HepG2 (cell line): Measurements from ENCODE around the gene ABCA4. TPM values are rescaled to one million over a fixed set of nuclear protein-coding genes. Genes with fewer than 3 reads are reported as not detected.

ENCODE experiments used
- ATAC-seq: fragments of 200-7000 bp; cut with Tn5 transposase; 3 replicates; pipeline ENCODE4 v1.9.1; 2020; ENCODE audit warnings: mild to moderate bottlenecking, moderate library complexity
- BruUV-seq: library from RNA; stranded (reverse); fragments of 400-500 nt; replicated peaks from 2 replicates; lab custom pipeline; 2021; lab: Mats Ljungman, UMichigan
- CTCF ChIA-PET: fragments of 300-600 bp; formaldehyde crosslinking; extraction: SDS; loops from one replicate; lab custom pipeline; 2021; ENCODE audit warnings: low total read pairs, inconsistent platforms, low intra/inter-chr PET ratio; lab: Yijun Ruan, JAX
- POLR2A ChIA-PET: fragments of 350-600 bp; sonication (Branson Sonifier 250); formaldehyde crosslinking; loops from one replicate; lab custom pipeline; 2020; ENCODE audit warnings: antibody characterized with exemption, inconsistent platforms; lab: Yijun Ruan, JAX
- DNase-seq: peaks from one replicate; pipeline ENCODE4 v3.0.0-alpha.2; 2015; ENCODE audit warnings: low spot score
- FAIRE-seq: peaks from 3 replicates; lab custom pipeline; 2011; peaks lifted over from hg19 to GRCh38; lab: Jason Lieb, UNC
- H2AFZ ChIP-seq: one replicate; pipeline ENCODE4 v1.6.1; 2011; ENCODE audit warnings: low read length, inconsistent platforms
- H3K27ac ChIP-seq: fragments of 300-600 bp; 3 replicates; pipeline ENCODE4 v1.8.0; 2011; ENCODE audit warnings: mixed run types, mild to moderate bottlenecking, mixed read lengths, low read length, inconsistent platforms; ENCODE audit not compliant: insufficient read depth; ENCODE audit errors: extremely low read length
- H3K27me3 ChIP-seq, 2 experiments: fragments of 200-600 bp in 1 of 2; 2 replicates in 1 of 2; 3 replicates in 1 of 2; pipeline versions ENCODE4 v1.6.0 to v1.8.0; 2011; ENCODE audit warnings: low read length in 2 of 2, mild to moderate bottlenecking in 2 of 2, moderate library complexity in 2 of 2, inconsistent platforms in 1 of 2; ENCODE audit not compliant: insufficient read depth in 2 of 2, control insufficient read depth in 1 of 2
- H3K36me3 ChIP-seq, 2 experiments: fragments of 200-600 bp in 1 of 2; replicated peaks in 1 of 2; 2 replicates in 1 of 2; 3 replicates in 1 of 2; pipeline versions ENCODE4 v1.5.1 to v1.8.0; 2011; ENCODE audit warnings: low read length in 2 of 2, inconsistent platforms in 1 of 2; ENCODE audit not compliant: insufficient read depth in 2 of 2, control insufficient read depth in 1 of 2
- H3K4me1 ChIP-seq: 2 replicates; pipeline ENCODE4 v1.5.1; 2012; ENCODE audit warnings: low read length, inconsistent platforms; ENCODE audit not compliant: insufficient read depth
- H3K4me2 ChIP-seq: 2 replicates; pipeline ENCODE4 v1.6.0; 2011; ENCODE audit warnings: low read depth, low read length, inconsistent platforms
- H3K4me3 ChIP-seq, 3 experiments: fragments of 200-600 bp in 1 of 3; sonication (generic), shearing (Covaris generic) in 1 of 3; replicated peaks in 1 of 3; 2 replicates each; pipeline ENCODE4 v1.5.1; 2011 to 2016; ENCODE audit warnings: low read length in 3 of 3, inconsistent platforms in 2 of 3, low read depth in 2 of 3, mild to moderate bottlenecking in 2 of 3, control low read depth in 1 of 3, mixed read lengths in 1 of 3; ENCODE audit not compliant: insufficient read depth in 1 of 3
- H3K79me2 ChIP-seq: one replicate; pipeline ENCODE4 v1.6.1; 2011; ENCODE audit warnings: low read length, inconsistent platforms; ENCODE audit not compliant: insufficient read depth
- H3K9ac ChIP-seq: 2 replicates; pipeline ENCODE4 v1.6.0; 2011; ENCODE audit warnings: mild to moderate bottlenecking, low read depth, low read length, inconsistent platforms; ENCODE audit not compliant: insufficient read depth
- H3K9me3 ChIP-seq: 2 replicates; pipeline ENCODE4 v1.5.1; 2012; ENCODE audit warnings: mild to moderate bottlenecking, low read length
- H4K20me1 ChIP-seq: 2 replicates; pipeline ENCODE4 v1.6.0; 2011; ENCODE audit warnings: inconsistent platforms, mild to moderate bottlenecking, low read length, moderate library complexity; ENCODE audit not compliant: insufficient read depth
- ATF1 ChIP-seq: IDR thresholded peaks from 2 replicates; pipeline ENCODE4 v1.6.1; 2016; ENCODE audit warnings: mild to moderate bottlenecking, control low read depth
- ATF7 ChIP-seq, 2 experiments: fragments of 450-650 bp in 1 of 2; sonication (generic) in 1 of 2; formaldehyde crosslinking in 1 of 2; IDR thresholded peaks; 2 replicates each; pipeline versions ENCODE4 v1.4.0 to v1.6.1; 2016 to 2020; ENCODE audit warnings: antibody characterized with exemption in 1 of 2, mild to moderate bottlenecking in 1 of 2, missing genetic modification reagents in 1 of 2
- ELF1 ChIP-seq: sonication (generic); formaldehyde crosslinking; IDR thresholded peaks from 2 replicates; pipeline ENCODE4 v1.4.0; 2020; ENCODE audit warnings: missing genetic modification reagents
- KDM4B ChIP-seq: sonication (generic); formaldehyde crosslinking; IDR thresholded peaks from 2 replicates; pipeline ENCODE4 v1.4.0; 2020; ENCODE audit warnings: missing genetic modification reagents
- MEF2D ChIP-seq: sonication (generic); formaldehyde crosslinking; IDR thresholded peaks from 2 replicates; pipeline ENCODE4 v1.5.1; 2020; ENCODE audit warnings: mild to moderate bottlenecking, missing genetic modification reagents
- MEIS2 ChIP-seq: sonication (generic); formaldehyde crosslinking; IDR thresholded peaks from 2 replicates; pipeline ENCODE4 v1.9.0; 2021; ENCODE audit warnings: mild to moderate bottlenecking, missing genetic modification reagents
- POLR2G ChIP-seq: fragments of 200-400 bp; formaldehyde crosslinking; IDR thresholded peaks from 2 replicates; pipeline ENCODE4 v1.6.1; 2018; ENCODE audit warnings: mild to moderate bottlenecking, low read depth, low read length, moderate library complexity
- REPIN1 ChIP-seq: sonication (generic); formaldehyde crosslinking; IDR thresholded peaks from 2 replicates; pipeline ENCODE4 v1.8.0; 2022; ENCODE audit warnings: missing genetic modification reagents, low read depth, mild to moderate bottlenecking, borderline replicate concordance
- SIN3A ChIP-seq: IDR thresholded peaks from 2 replicates; pipeline ENCODE4 v1.6.1; 2011; ENCODE audit warnings: low read depth, mild to moderate bottlenecking, control low read depth, low read length, borderline replicate concordance
- U2AF2 ChIP-seq: fragments of 200-400 bp; formaldehyde crosslinking; IDR thresholded peaks from 2 replicates; pipeline ENCODE4 v1.6.1; 2017; ENCODE audit warnings: low read depth, mild to moderate bottlenecking, low read length
- YY1 ChIP-seq: IDR thresholded peaks from 2 replicates; pipeline ENCODE4 v1.6.1; 2011; ENCODE audit warnings: low read length, low read depth, moderate library complexity, mild to moderate bottlenecking; ENCODE audit not compliant: insufficient read depth, insufficient replicate concordance
- ZFX ChIP-seq: sonication (generic); formaldehyde crosslinking; IDR thresholded peaks from 2 replicates; pipeline ENCODE4 v1.4.0; 2020; ENCODE audit warnings: mild to moderate bottlenecking, low read depth, missing genetic modification reagents, moderate library complexity
- ZNF280B ChIP-seq: sonication (generic); formaldehyde crosslinking; IDR thresholded peaks from 2 replicates; pipeline ENCODE4 v1.5.0; 2020; ENCODE audit warnings: missing genetic modification reagents, mild to moderate bottlenecking, borderline replicate concordance
- ZNF292 ChIP-seq: sonication (generic); formaldehyde crosslinking; IDR thresholded peaks from 2 replicates; pipeline ENCODE4 v1.8.1; 2022; ENCODE audit warnings: mild to moderate bottlenecking, low read depth, missing genetic modification reagents, borderline replicate concordance
- ZNF414 ChIP-seq: sonication (generic); formaldehyde crosslinking; IDR thresholded peaks from 2 replicates; pipeline ENCODE4 v1.5.0; 2020; ENCODE audit warnings: missing genetic modification reagents
- ZNF737 ChIP-seq: sonication (generic); formaldehyde crosslinking; IDR thresholded peaks from 2 replicates; pipeline ENCODE4 v1.5.0; 2020; ENCODE audit warnings: missing genetic modification reagents, mild to moderate bottlenecking, borderline replicate concordance
- ZNF792 ChIP-seq: IDR thresholded peaks from 2 replicates; pipeline ENCODE4 v1.6.1; 2016
- WGBS: methylation state at CpG from one replicate; pipeline ENCODE4 v1.1.6; 2017; ENCODE audit warnings: low lambda C conversion rate; 5-methylcytosine and 5-hydroxymethylcytosine counted together
- in situ Hi-C: cut with HindIII; loops from 2 replicates; pipeline ENCODE4 v1.10.0; 2017; ENCODE audit warnings: low pct_unique_long_range_greater_than_20kb; ENCODE audit not compliant: extremely low pct_ligation_motif_present
- intact Hi-C: fragments of 100-400 bp; cut with micrococcal nuclease; formaldehyde crosslinking; loops from one replicate; pipeline ENCODE4 v1.10.0; 2022; ENCODE audit not compliant: unreplicated experiment
- polyA plus RNA-seq, 8 experiments: library from polyadenylated mRNA; depleted of rRNA in 3 of 8; stranded (reverse) in 7 of 8; unstranded in 1 of 8; fragments of >200 nt; fragmentation: Illumina TruSeq in 4 of 8; extraction: Trizol in 4 of 8; gene quantifications; 2 replicates each; pipeline versions ENCODE4 v1.2.1 to v1.2.3, GENCODE V29; 2011 to 2016; ENCODE audit warnings: low read depth in 4 of 8, missing spikeins in 1 of 8, mixed read lengths in 1 of 8; ENCODE audit not compliant: insufficient read depth in 1 of 8
- total RNA-seq, 5 experiments: library from RNA; depleted of rRNA; stranded (reverse); fragments of >200 nt; fragmentation: Illumina TruSeq; extraction: Trizol; gene quantifications; 2 replicates each; pipeline ENCODE4 v1.2.3, GENCODE V29; 2016; ENCODE audit warnings: low read depth in 1 of 5
- TF ChIP-seq, protein P1 (sequence below): sonication (generic); formaldehyde crosslinking; IDR thresholded peaks from 2 replicates; pipeline ENCODE4 v1.4.0; 2020; ENCODE audit warnings: missing genetic modification reagents
- TF ChIP-seq, protein P2 (sequence below): sonication (generic); formaldehyde crosslinking; IDR thresholded peaks from 2 replicates; pipeline ENCODE4 v1.5.1; 2020; ENCODE audit warnings: missing genetic modification reagents, mild to moderate bottlenecking, borderline replicate concordance

Gene ABCA4
- total and polyA plus RNA-seq, 2 of the 13 experiments (the other 11 are each of a cell fraction or from before 2014, with no cell fraction given), result 0.24 to 0.67 TPM

- H3K4me1 ChIP-seq, result peaks cover 35% of the 10 kb centered on the region
- no peaks in the 10 kb centered on the region for H4K20me1 ChIP-seq
- intact Hi-C loops (loop anchor here (5.0 kb wide), 1 partner anchor 560 kb away; no protein-coding TSS in a partner anchor), in situ Hi-C loops (no loop called here)
- 27% methylated on average over 5 of the region's 6 CpGs for WGBS
- ATAC-seq, result peak; percentile 79
- peak; percentile 18 for FAIRE-seq
- H3K9ac ChIP-seq, result no peak overlapping the region
- DNase-seq, result peak; percentile 32
- H3K27me3 ChIP-seq, result peaks cover 2 to 12% of the 10 kb centered on the region in 2 experiments; a peak in 2 of 5 replicates
- no peaks in the 10 kb centered on the region for H3K79me2 ChIP-seq
- no TSS peak for BruUV-seq
- H3K27ac ChIP-seq, result no peak overlapping the region
- no peaks in the 10 kb centered on the region for H3K36me3 ChIP-seq
- no peaks in the 10 kb centered on the region for H3K9me3 ChIP-seq
- POLR2A ChIA-PET, result interaction anchor here (1.4 to 2.1 kb wide), 2 partner anchors 11 to 47 kb away, joined by 4 to 5 read pairs; no protein-coding TSS in a partner anchor
- H3K4me2 ChIP-seq, result peak overlapping the region; percentile 21; the same call in 1 of the 2 replicates
- 0 out of 6 replicates have a peak overlapping the region, but pooled peaks of 1 of the 3 experiments have one; percentile 12 for H3K4me3 ChIP-seq
- CTCF ChIA-PET, result no interaction called here
- H2AFZ ChIP-seq, result no peak overlapping the region
- TF ChIP-seq ATF1 (CRISPR knock-in tag) (no peak), ZNF280B (CRISPR knock-in tag) (no peak), ELF1 (no peak), SIN3A (no peak), ZNF414 (CRISPR knock-in tag) (no peak), ZNF792 (CRISPR knock-in tag) (no peak), ZNF292 (CRISPR knock-in tag) (no peak), REPIN1 (CRISPR knock-in tag) (0 out of 2 replicates have a peak, but pooled peaks have one; percentile 25), YY1 (no peak), MEIS2 (CRISPR knock-in tag) (no peak), ZFX (CRISPR knock-in tag) (peak; percentile 42; the same call in 1 of the 2 replicates), KDM4B (CRISPR knock-in tag) (no peak), ZNF737 (CRISPR knock-in tag) (no peak), MEF2D (no peak), U2AF2 (no peak), ATF7 (IDR thresholded peaks at IDR 0.05) (no peak), ATF7 (CRISPR knock-in tag; IDR thresholded peaks at IDR 0.05) (no peak), POLR2G (no peak)
- TF ChIP-seq, protein P1, sequence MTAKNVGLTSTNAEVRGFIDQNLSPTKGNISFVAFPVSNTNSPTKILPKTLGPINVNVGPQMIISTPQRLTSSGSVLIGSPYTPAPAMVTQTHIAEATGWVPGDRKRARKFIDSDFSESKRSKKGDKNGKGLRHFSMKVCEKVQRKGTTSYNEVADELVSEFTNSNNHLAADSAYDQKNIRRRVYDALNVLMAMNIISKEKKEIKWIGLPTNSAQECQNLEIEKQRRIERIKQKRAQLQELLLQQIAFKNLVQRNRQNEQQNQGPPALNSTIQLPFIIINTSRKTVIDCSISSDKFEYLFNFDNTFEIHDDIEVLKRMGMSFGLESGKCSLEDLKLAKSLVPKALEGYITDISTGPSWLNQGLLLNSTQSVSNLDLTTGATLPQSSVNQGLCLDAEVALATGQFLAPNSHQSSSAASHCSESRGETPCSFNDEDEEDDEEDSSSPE, result no peak
- TF ChIP-seq, protein P2, sequence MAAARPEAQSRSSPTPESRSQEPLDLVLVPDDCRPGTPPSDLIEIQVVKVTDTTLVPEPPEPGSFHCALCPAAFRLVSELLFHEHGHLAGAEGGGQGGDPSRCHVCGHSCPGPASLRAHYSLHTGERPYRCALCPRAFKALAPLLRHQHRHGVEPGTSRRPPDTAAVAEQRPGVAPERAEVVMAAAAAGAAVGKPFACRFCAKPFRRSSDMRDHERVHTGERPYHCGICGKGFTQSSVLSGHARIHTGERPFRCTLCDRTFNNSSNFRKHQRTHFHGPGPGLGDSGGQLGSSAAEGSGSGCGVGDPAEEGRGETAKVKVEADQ (CRISPR knock-in tag), result no peak
These were observed 109.0 kb downstream of the ABCA4 start for GRCh38 chr1:94011709-94012595.
